Measurements from ENCODE around the gene OR7C1.

Gene OR7C1

GRCh38 chr19:14764401-14764800 is 70.6 kb downstream of the OR7C1 start:
- no peak for DNase-seq

- DNase-seq, result no peak
These were observed 71.4 kb downstream of the OR7C1 start for GRCh38 chr19:14763497-14764145.

DNA sequence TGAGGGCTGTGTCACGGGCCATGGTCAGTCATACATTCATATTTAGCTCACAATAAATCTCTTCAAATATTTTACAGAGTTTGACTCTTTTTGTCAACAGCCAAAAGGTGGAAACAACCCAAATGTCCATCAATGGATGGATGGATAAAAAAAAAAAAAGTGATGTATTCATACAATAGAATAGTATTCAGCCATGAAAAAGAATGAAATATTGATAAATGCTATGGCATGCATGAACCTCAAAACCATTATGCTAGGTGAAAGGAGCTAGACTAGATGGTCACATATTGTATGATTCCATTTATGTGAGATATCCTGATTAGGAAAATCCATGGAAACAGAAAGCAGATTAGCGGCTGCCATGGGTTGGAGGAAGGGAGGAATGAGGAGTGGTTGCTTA is 72.9 kb downstream of the OR7C1 start:
- no peak for DNase-seq

DNA sequence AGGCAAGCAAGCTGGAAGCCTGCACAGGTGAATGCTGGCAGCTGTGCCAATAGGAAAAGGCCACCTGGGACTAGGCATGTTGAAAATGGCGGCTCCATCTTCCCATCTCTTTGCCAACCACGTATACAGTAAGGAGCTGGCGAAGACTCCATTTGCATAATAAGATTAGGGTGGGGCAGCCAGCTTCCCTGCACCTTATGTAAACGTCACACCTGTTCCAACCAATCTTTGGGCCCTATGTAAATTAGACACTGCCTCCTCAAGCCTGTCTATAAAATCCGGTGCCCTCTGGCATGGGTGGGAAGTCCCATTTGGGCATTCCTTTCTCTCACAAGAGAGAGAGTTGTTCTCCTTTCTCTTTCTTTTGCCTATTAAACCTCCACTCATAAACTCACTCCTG is 73.4 kb downstream of the OR7C1 start:
- no peak for DNase-seq

GRCh38 chr19:14758816-14759215 is 76.2 kb downstream of the OR7C1 start:
- no peak for DNase-seq

GRCh38 chr19:14748601-14749000 is 86.4 kb downstream of the OR7C1 start:
- no peak for DNase-seq

Data from activated CD4-positive, alpha-beta T cell treated with anti-CD3 and anti-CD28 coated beads, Interleukin-2, Interleukin-6, amounts not matched to agents 100 ng/mL and 50 ng/mL, durations not matched to agents 16 hours and 8 hours (primary cell).